Peyer's patch (tissue), 4 donors: ENCODE data around the gene CNTN2. TPM values are rescaled to one million over a fixed set of nuclear protein-coding genes. Genes with fewer than 3 reads are reported as not detected.

Source experiments
- DNase-seq, 3 donors: peaks; one replicate each; pipeline ENCODE4 v3.0.0-alpha.2; 2017 to 2019
- H3K27ac ChIP-seq, 4 donors: fragments of 200-600 bp; sonication (generic); one replicate each; pipeline ENCODE4 v1.5.1; 2016 to 2019
- H3K27me3 ChIP-seq, 2 donors: fragments of 200-600 bp; sonication (generic); one replicate each; pipeline ENCODE4 v1.5.1; 2019
- H3K36me3 ChIP-seq, 3 donors: fragments of 200-600 bp; sonication (generic); one replicate each; pipeline ENCODE4 v1.5.1; 2016 to 2019
- H3K4me1 ChIP-seq, 4 donors: fragments of 200-600 bp; sonication (generic); one replicate each; pipeline ENCODE4 v1.5.1; 2016 to 2019
- H3K4me3 ChIP-seq, 4 donors: fragments of 200-600 bp; sonication (generic); 1 replicate in 3 of 4; 2 replicates in 1 of 4; pipeline ENCODE4 v1.5.1; 2016 to 2019; ENCODE audit warnings: mild to moderate bottlenecking in 1 of 4
- H3K9me3 ChIP-seq, 4 donors: fragments of 200-600 bp; sonication (generic); one replicate each; pipeline ENCODE4 v1.5.1; 2016 to 2019; ENCODE audit warnings: mild to moderate bottlenecking in 1 of 4
- CTCF ChIP-seq, 6 experiments: fragments of 450-650 bp in 4 of 6; fragments of 200-600 bp in 2 of 6; sonication (generic) in 1 of 6; IDR thresholded peaks; one replicate each; pipeline ENCODE4 v1.5.1; 2017 to 2019; ENCODE audit warnings: antibody characterized with exemption in 6 of 6, mild to moderate bottlenecking in 3 of 6, moderate library complexity in 1 of 6
- POLR2A ChIP-seq, 2 donors: fragments of 450-650 bp; IDR thresholded peaks; one replicate each; pipeline ENCODE4 v1.5.1; 2017; ENCODE audit warnings: antibody characterized with exemption in 2 of 2, mild to moderate bottlenecking in 2 of 2, moderate library complexity in 2 of 2
- total RNA-seq, 4 donors: library from RNA; depleted of rRNA; stranded (reverse); fragments of >200 nt; gene quantifications; one replicate each; pipeline ENCODE4 v1.1.0, GENCODE V29; 2016

Gene CNTN2
- total RNA-seq, 4 donors from 2014 or later = 0.18 to 2.8 TPM; not detected in 2

- H3K4me1 ChIP-seq = no peaks in the 10 kb centered on the region
- H3K27me3 ChIP-seq = no peaks in the 10 kb centered on the region
- TF ChIP-seq CTCF (IDR thresholded peaks at IDR 0.05) (no peak), POLR2A (IDR thresholded peaks at IDR 0.05) (no peak)
- H3K9me3 ChIP-seq = no peaks in the 10 kb centered on the region
- H3K36me3 ChIP-seq = peaks cover 0 to 89% (median 0%) of the 10 kb centered on the region in 3 donors
- H3K4me3 ChIP-seq = no peak overlapping the region
- H3K27ac ChIP-seq = no peak overlapping the region
- DNase-seq = no peak
Measured at GRCh38 chr1:205108464-205108863, 65.5 kb downstream of the CNTN2 start.

- peaks cover 0 to 89% (median 0%) of the 10 kb centered on the region in 3 donors for H3K36me3 ChIP-seq
- DNase-seq = no peak
- H3K27me3 ChIP-seq = no peaks in the 10 kb centered on the region
Measured at GRCh38 chr1:205109269-205109668, 66.3 kb downstream of the CNTN2 start.

GRCh38 chr1:205109711-205110110 is 66.7 kb downstream of the CNTN2 start:
- H3K4me1 ChIP-seq = no peaks in the 10 kb centered on the region
- no peaks in the 10 kb centered on the region for H3K27me3 ChIP-seq
- no peak overlapping the region for H3K27ac ChIP-seq
- H3K4me3 ChIP-seq = no peak overlapping the region
- H3K36me3 ChIP-seq = peaks cover 0 to 89% (median 0%) of the 10 kb centered on the region in 3 donors
- H3K9me3 ChIP-seq = no peaks in the 10 kb centered on the region
- DNase-seq = no peak
- TF ChIP-seq CTCF (IDR thresholded peaks at IDR 0.05) (no peak), POLR2A (IDR thresholded peaks at IDR 0.05) (no peak)

More at GRCh38 chr1:205109269-205109668, 66.3 kb downstream of the CNTN2 start:
- Histone ChIP-seq H3K4me3 (no peak overlapping the region), H3K4me1 (no peaks in the 10 kb centered on the region), H3K27ac (no peak overlapping the region), H3K9me3 (no peaks in the 10 kb centered on the region)
- TF ChIP-seq CTCF (IDR thresholded peaks at IDR 0.05) = no peak
- TF ChIP-seq POLR2A (IDR thresholded peaks at IDR 0.05) = no peak

GRCh38 chr1:205111354-205111753 is 68.3 kb downstream of the CNTN2 start:
- no peak for TF ChIP-seq POLR2A (IDR thresholded peaks at IDR 0.05)
- no peak for TF ChIP-seq CTCF (IDR thresholded peaks at IDR 0.05)
- Histone ChIP-seq H3K27me3 (no peaks in the 10 kb centered on the region), H3K4me1 (no peaks in the 10 kb centered on the region), H3K9me3 (no peaks in the 10 kb centered on the region), H3K27ac (no peak overlapping the region), H3K36me3 (peaks cover 0 to 79% (median 0%) of the 10 kb centered on the region in 3 donors), H3K4me3 (no peak overlapping the region)
- no peak for DNase-seq

- Histone ChIP-seq H3K9me3 (no peaks in the 10 kb centered on the region), H3K4me1 (peaks cover 0 to 25% (median 12%) of the 10 kb centered on the region in 4 donors), H3K4me3 (no peak overlapping the region), H3K27ac (no peak overlapping the region), H3K36me3 (peaks cover 0 to 32% (median 0%) of the 10 kb centered on the region in 3 donors), H3K27me3 (no peaks in the 10 kb centered on the region)
- TF ChIP-seq POLR2A (IDR thresholded peaks at IDR 0.05) = no peak
- no peak for TF ChIP-seq CTCF (IDR thresholded peaks at IDR 0.05)
- no peak for DNase-seq
Measured at GRCh38 chr1:205118752-205119151, 75.7 kb downstream of the CNTN2 start.
